Panc1 (cell line): Measurements from ENCODE around the gene PKP4. TPM values are rescaled to one million over a fixed set of nuclear protein-coding genes. Genes with fewer than 3 reads are reported as not detected.

Experiments
- ATAC-seq: fragments of 200-7000 bp; cut with Tn5 transposase; 2 replicates; pipeline ENCODE4 v1.9.1; 2020; ENCODE audit warnings: mild to moderate bottlenecking, moderate library complexity
- BruUV-seq: library from RNA; stranded (reverse); fragments of 400-500 nt; replicated peaks from 2 replicates; lab custom pipeline; 2021; lab: Mats Ljungman, UMichigan
- CTCF ChIA-PET: fragments of 300-600 bp; sonication (Branson Sonifier 250); formaldehyde crosslinking; loops from one replicate; lab custom pipeline; 2022; ENCODE audit warnings: antibody characterized with exemption; lab: Charles Lee
- POLR2A ChIA-PET: fragments of 300-600 bp; sonication (Branson Sonifier 250); formaldehyde crosslinking; loops from one replicate; lab custom pipeline; 2022; ENCODE audit warnings: antibody characterized with exemption; lab: Charles Lee
- DNase-seq: peaks from one replicate; pipeline ENCODE4 v3.0.0-alpha.2; 2010; ENCODE audit warnings: low read depth, low spot score
- H3K27ac ChIP-seq: 2 replicates; pipeline ENCODE4 v1.5.1; 2011; ENCODE audit warnings: mild to moderate bottlenecking, low read length, inconsistent platforms
- H3K27me3 ChIP-seq: fragments of 200-500 bp; sonication (Bioruptor generic); 2 replicates; pipeline ENCODE4 v1.6.0; 2014; ENCODE audit warnings: low read length, inconsistent platforms; ENCODE audit not compliant: control insufficient read depth, insufficient read depth
- H3K36me3 ChIP-seq: fragments of 200-500 bp; sonication (Bioruptor generic); 2 replicates; pipeline ENCODE4 v1.5.1; 2014; ENCODE audit warnings: inconsistent platforms, mild to moderate bottlenecking, low read length, moderate library complexity; ENCODE audit not compliant: control insufficient read depth, insufficient read depth
- H3K4me1 ChIP-seq: 2 replicates; pipeline ENCODE4 v1.5.1; 2011; ENCODE audit warnings: inconsistent platforms, mild to moderate bottlenecking, low read length, moderate library complexity; ENCODE audit not compliant: control insufficient read depth, insufficient read depth
- H3K4me3 ChIP-seq, 2 experiments: 2 replicates each; pipeline ENCODE4 v1.5.1; 2011 to 2012; ENCODE audit warnings: low read depth in 2 of 2, low read length in 2 of 2, mild to moderate bottlenecking in 2 of 2, inconsistent platforms in 1 of 2, moderate library complexity in 1 of 2
- H3K9me3 ChIP-seq: fragments of 200-500 bp; sonication (Bioruptor generic); 2 replicates; pipeline ENCODE4 v1.5.1; 2014; ENCODE audit warnings: low read depth, mild to moderate bottlenecking, inconsistent platforms, low read length, moderate library complexity; ENCODE audit not compliant: control insufficient read depth, insufficient read depth
- POLR2AphosphoS5 ChIP-seq: IDR thresholded peaks from 2 replicates; pipeline ENCODE4 v1.6.1; 2012; ENCODE audit warnings: mild to moderate bottlenecking, low read depth, low read length, moderate library complexity
- SIN3A ChIP-seq: IDR thresholded peaks from 2 replicates; pipeline ENCODE4 v1.6.1; 2012; ENCODE audit warnings: low read depth, mild to moderate bottlenecking, low read length, moderate library complexity, borderline replicate concordance; ENCODE audit not compliant: insufficient read depth
- TCF7L2 ChIP-seq: IDR thresholded peaks from 2 replicates; pipeline ENCODE4 v1.6.1; 2011; ENCODE audit warnings: mild to moderate bottlenecking, low read depth, low read length, inconsistent platforms
- in situ Hi-C: cut with HindIII; loops from 2 replicates; pipeline ENCODE4 v1.10.0; 2016; ENCODE audit warnings: low sequenced_read_pairs, low pct_unique_long_range_greater_than_20kb
- intact Hi-C: fragments of 100-400 bp; cut with micrococcal nuclease; formaldehyde crosslinking; loops from one replicate; pipeline ENCODE4 v1.10.0; 2022; ENCODE audit not compliant: unreplicated experiment
- total RNA-seq: library from RNA; stranded (reverse); gene quantifications from one replicate; pipeline ENCODE4 v1.2.1, GENCODE V29; 2021; ENCODE audit not compliant: unreplicated experiment
- TF ChIP-seq, protein P1 (sequence below): fragments of 450-650 bp; IDR thresholded peaks from 2 replicates; pipeline ENCODE4 v1.5.1; 2017; ENCODE audit warnings: mild to moderate bottlenecking
- TF ChIP-seq, protein P2 (sequence below), 2 experiments: IDR thresholded peaks; 2 replicates each; pipeline ENCODE4 v1.6.1; 2011 to 2012; ENCODE audit warnings: low read depth in 2 of 2, control low read depth in 1 of 2, low read length in 1 of 2, mild to moderate bottlenecking in 1 of 2, moderate library complexity in 1 of 2; ENCODE audit not compliant: insufficient read depth in 1 of 2

The PKP4 gene
- total RNA-seq, 1 experiment from 2014 or later: 81.7 TPM

DNA sequence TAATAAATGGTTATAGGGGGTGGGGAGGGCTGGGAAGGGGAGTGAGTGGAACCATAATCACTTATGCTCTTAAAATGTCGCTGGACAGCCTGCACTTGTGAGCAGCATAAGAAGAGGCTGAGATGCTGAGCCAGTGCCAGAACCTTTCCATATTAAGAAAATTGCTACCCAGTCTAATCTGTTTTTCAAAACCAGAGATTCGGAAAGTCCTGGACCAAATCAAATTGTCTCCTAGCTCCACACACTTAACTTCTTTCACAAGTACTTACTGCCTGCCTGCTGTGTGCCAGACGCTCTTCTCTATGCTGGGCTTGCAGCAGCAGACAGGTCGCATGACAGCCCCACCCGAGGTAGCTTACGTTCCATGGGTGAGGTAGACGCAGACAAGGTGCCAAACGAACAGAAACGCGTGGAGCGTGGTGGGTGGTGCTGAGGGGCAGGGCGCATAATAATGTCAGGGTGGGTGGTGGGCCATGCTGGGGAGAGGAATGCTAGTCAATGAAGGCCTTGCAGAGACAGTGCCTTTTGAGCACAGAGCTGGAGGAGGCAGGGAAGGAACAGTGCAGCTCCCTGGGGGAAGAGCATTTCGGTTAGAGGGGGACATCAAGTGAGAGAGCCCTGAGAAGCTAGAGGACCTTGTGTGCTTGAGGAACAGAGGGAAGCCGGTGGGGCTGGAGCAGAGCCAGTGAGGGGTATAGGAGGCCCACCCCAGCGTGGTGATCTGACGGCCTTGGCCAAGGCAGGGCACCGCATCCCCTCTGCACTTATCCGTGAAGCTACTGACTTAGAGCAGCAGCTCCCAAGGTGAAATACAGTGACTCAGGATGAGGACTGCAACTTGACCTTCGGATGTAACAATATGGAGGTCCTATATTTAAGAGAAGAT, 214.9 kb downstream of the PKP4 start:
- in situ Hi-C loops: no loop called here
- Histone ChIP-seq H3K36me3 (peaks cover 10% of the 10 kb centered on the region), H3K9me3 (no peaks in the 10 kb centered on the region), H3K27ac (no peak overlapping the region), H3K4me3 (no peak overlapping the region), H3K27me3 (no peaks in the 10 kb centered on the region), H3K4me1 (no peaks in the 10 kb centered on the region)
- ATAC-seq: no peak
- no TSS peak for BruUV-seq
- ChIA-PET CTCF (no interaction called here), POLR2A (interaction anchor here (0.6 kb wide), 2 partner anchors 18 to 53 kb away, joined by 3 read pairs; no protein-coding TSS in a partner anchor)
- TF ChIP-seq TCF7L2: no peak
- TF ChIP-seq POLR2AphosphoS5: no peak
- TF ChIP-seq, protein P1, sequence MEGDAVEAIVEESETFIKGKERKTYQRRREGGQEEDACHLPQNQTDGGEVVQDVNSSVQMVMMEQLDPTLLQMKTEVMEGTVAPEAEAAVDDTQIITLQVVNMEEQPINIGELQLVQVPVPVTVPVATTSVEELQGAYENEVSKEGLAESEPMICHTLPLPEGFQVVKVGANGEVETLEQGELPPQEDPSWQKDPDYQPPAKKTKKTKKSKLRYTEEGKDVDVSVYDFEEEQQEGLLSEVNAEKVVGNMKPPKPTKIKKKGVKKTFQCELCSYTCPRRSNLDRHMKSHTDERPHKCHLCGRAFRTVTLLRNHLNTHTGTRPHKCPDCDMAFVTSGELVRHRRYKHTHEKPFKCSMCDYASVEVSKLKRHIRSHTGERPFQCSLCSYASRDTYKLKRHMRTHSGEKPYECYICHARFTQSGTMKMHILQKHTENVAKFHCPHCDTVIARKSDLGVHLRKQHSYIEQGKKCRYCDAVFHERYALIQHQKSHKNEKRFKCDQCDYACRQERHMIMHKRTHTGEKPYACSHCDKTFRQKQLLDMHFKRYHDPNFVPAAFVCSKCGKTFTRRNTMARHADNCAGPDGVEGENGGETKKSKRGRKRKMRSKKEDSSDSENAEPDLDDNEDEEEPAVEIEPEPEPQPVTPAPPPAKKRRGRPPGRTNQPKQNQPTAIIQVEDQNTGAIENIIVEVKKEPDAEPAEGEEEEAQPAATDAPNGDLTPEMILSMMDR: no peak
- no peak for DNase-seq
- intact Hi-C loops: no loop called here

DNA sequence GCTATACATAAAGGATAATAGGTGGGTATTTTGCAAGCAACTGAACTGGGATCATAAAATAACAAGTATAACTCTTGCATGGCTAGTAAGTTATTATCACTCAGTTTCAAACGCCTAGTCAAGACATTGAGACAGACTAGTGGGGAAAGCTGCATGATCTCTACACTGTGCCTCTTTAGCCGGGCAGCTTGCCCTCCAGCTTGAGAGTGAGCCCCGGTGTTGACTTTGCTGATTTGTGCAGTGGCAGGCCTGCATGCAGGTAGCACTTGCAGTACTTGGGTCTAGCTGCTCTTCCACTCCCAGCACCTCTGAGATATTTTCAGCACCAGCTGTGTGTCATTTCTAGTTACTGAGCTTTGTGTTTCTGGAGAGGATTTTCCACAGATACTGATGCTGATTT, 219.5 kb downstream of the PKP4 start:
- DNase-seq (no peak), ATAC-seq (no peak)
- TF ChIP-seq, protein P1: no peak
- no peak for TF ChIP-seq TCF7L2
- no peak for TF ChIP-seq SIN3A
- TF ChIP-seq, protein P2, sequence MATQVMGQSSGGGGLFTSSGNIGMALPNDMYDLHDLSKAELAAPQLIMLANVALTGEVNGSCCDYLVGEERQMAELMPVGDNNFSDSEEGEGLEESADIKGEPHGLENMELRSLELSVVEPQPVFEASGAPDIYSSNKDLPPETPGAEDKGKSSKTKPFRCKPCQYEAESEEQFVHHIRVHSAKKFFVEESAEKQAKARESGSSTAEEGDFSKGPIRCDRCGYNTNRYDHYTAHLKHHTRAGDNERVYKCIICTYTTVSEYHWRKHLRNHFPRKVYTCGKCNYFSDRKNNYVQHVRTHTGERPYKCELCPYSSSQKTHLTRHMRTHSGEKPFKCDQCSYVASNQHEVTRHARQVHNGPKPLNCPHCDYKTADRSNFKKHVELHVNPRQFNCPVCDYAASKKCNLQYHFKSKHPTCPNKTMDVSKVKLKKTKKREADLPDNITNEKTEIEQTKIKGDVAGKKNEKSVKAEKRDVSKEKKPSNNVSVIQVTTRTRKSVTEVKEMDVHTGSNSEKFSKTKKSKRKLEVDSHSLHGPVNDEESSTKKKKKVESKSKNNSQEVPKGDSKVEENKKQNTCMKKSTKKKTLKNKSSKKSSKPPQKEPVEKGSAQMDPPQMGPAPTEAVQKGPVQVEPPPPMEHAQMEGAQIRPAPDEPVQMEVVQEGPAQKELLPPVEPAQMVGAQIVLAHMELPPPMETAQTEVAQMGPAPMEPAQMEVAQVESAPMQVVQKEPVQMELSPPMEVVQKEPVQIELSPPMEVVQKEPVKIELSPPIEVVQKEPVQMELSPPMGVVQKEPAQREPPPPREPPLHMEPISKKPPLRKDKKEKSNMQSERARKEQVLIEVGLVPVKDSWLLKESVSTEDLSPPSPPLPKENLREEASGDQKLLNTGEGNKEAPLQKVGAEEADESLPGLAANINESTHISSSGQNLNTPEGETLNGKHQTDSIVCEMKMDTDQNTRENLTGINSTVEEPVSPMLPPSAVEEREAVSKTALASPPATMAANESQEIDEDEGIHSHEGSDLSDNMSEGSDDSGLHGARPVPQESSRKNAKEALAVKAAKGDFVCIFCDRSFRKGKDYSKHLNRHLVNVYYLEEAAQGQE (IDR thresholded peaks at IDR 0.05; ENCODE audit: insufficient read depth in 1 of 2, low read depth in 2 of 2, low read length in 1 of 2): no peak
- TF ChIP-seq POLR2AphosphoS5: no peak
- no peaks in the 10 kb centered on the region for H3K9me3 ChIP-seq
- POLR2A ChIA-PET: no interaction called here
- no peaks in the 10 kb centered on the region for H3K4me1 ChIP-seq
- H3K27ac ChIP-seq: no peak overlapping the region
- CTCF ChIA-PET: no interaction called here
- BruUV-seq: no TSS peak
- peaks cover 3% of the 10 kb centered on the region for H3K36me3 ChIP-seq
- H3K4me3 ChIP-seq: no peak overlapping the region
- H3K27me3 ChIP-seq: no peaks in the 10 kb centered on the region
- intact Hi-C loops (no loop called here), in situ Hi-C loops (no loop called here)
